Daoy (cell line): ENCODE data around the gene HSPA6. TPM values are rescaled to one million over a fixed set of nuclear protein-coding genes. Genes with fewer than 3 reads are reported as not detected.
A peak's percentile ranks its signal among the peaks of the same experiment; 100 is the strongest.
"Not testable (repeated sequence)": the region's sequence is repeated elsewhere in the genome, so short reads cannot be mapped to it uniquely, and the experiment has no call there.

ENCODE experiments used
- DNase-seq: peaks from one replicate; pipeline ENCODE4 v3.0.0-alpha.2; 2015; ENCODE audit warnings: low read depth
- total RNA-seq: library from RNA; depleted of rRNA; stranded (reverse); fragments of >200 nt; shearing (Covaris generic); gene quantifications from 2 replicates; pipeline ENCODE4 v1.2.3, GENCODE V29; 2014

HSPA6 gene
- total RNA-seq, 1 experiment from 2014 or later = 0.29 TPM

DNA sequence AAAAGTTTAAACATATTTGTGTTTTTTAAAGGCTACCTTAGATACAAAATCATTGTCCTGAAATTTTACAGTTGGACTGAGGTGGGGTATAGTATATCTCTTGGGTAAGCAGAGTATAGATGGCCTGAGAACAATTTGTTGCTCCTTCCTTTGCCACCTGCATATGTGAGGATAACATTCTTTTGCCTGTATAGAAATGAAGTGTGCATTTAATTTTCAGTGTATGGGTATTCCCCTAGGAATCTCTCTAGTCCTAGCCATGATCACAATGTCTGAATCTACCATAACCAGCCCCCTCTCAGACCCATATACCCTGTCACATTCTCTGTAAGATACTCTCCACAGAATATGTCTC, 21.0 kb upstream of the HSPA6 start:
- DNase-seq = no peak

DNA sequence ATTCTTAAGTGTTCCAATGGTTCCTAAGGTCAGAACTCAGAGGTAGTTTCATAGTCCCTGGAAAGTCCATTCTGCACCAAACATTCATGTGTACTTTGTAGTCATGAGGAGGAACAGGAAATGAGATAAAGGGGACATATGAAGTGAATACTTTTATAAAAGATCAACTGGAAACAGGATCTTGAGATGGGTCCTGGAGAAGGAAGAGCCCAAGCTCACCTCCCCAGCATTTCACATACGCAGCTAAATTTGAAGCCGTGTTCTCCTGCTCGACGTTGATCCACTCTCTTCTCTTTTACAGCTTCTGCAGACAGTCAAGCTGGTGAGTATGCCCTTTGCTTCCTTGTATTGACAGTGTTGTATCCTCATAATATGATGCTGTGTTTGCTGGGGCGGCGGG, 18.7 kb upstream of the HSPA6 start:
- no peak for DNase-seq

- no peak for DNase-seq
Observed at GRCh38 chr1:161506336-161507223, 17.8 kb upstream of the HSPA6 start.

DNA sequence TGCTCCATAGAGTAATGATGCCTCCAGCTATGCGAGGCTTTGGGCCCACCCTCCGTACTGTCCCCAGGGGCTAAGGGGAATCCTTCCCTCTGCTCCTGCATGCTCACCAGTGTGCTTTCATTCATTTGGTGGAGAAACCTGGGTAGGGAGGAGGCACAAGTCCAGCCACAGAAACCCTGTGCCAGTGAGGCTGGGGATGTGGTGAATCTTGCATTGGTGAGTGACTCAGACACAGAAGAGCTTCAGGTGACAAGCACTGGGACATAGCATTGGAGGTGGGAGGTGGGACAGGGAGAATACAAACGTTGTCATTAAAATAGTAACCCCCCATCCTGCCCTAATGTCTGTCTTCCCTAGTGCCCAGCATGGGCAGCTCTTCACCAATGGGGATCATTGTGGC, 13.9 kb upstream of the HSPA6 start:
- DNase-seq = no peak

GRCh38 chr1:161511018-161511755, 13.2 kb upstream of the HSPA6 start:
- no peak for DNase-seq

DNA sequence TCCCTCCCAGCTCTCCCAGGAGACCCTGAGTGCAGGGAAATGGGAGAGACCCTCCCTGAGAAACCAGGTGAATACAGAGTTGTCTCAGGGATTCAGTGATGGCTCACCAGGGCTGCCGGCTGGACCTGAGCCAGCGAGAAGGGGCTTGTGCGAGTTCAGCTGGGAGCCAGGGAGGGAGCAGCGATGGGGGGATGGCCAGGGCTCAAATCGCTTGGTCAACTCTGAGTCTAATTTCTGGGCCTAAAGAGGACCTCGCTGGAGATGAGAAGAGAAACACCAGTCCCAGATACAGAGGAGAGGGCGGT, 12.6 kb upstream of the HSPA6 start:
- no peak for DNase-seq

DNA sequence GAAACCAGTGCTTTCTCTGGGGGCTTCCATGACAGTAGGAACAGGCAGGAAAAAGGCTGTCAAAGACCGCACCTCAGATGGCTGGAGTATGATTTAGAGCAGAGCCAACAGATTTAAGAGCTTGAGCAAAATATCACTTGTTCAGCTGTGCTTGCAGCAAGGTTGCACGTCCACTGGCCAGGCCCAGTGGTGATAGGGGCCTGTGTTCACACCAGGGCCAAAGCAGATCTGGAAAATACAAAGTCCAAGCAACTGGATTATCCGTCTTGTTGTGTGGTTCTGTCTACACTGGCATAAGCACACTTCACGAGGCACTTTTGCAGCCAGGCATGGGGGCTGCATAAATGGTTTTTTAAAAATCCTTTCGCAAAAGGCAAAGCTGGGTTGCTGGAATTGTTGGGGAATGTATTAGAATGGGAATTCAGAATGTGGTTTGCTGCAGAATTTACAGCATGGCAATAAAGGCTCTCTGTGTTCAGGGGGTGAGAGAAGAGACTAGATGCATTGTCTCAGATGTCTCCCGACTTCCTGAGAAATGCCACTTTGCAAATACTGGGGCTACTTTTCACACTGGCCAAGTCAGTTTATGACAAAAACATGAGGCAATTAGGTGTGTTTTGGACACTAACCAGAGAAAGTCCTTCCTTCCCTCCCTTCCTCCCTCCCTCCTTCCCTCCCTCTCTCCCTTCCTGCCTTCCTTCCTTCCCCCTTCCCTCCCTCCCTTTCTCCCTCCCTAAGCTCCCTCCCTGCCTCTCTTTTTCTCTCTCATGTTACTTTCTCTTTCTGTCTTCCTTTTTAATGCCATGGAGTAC, 11.5 kb upstream of the HSPA6 start:
- DNase-seq = not testable (repeated sequence)

GRCh38 chr1:161513448-161513780, 10.9 kb upstream of the HSPA6 start:
- not testable (repeated sequence) for DNase-seq

DNA sequence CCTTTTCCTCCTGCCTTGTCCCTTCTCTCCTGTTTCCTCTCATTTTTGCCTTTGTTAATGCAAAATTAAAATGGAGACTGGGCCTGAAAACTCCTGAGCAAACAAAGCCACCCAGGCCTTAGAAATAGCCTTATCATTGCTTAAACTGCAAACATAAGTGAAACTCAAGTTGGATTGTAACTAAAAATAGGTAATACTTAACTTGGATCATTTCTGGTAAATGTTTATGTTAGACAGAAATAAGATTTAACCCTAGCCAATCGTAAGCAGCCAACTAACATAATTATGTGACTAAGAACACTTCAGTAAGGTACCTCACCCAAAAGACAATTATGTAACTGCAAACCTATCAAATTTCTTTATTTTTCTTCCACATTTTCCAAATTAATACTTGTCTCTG, 10.4 kb upstream of the HSPA6 start:
- not testable (repeated sequence) for DNase-seq

DNA sequence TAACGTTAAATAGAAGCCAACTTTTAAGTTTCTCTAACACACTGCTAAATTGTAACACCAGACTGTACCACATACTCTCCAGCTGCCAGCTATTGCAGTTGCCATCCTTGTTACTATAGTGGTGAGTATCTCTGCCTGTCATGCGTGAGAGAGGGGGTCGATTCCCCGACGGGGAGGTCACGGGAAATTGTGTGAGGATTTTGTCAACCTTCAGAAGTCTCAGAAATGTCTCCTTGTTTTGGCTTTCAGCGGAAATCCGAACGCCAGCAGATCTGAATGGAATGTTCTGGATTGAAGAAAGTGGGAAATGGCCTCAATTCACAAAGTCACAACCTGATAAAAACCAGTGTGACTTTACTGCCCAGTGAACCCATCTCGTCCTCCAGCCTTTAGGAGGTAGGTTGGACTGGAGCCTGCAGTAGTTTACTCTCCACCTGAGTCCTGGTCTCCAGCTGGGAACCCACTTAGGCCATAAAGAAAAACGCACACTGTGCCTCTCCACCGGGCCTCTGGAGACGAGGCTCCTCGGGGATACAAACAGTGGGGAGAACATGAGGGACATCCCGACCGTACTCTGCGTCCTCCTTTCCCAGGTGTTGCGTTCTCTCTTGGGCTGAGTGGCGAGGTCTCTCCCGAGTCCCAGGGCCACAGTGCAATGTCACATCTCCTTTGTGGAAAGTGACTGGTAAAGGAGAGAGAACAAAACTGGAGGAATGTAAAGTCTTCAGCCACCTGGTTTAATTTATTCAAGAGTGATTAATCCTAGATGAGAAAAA, 1.1 kb upstream of the HSPA6 start:
- not testable (repeated sequence) for DNase-seq

DNA sequence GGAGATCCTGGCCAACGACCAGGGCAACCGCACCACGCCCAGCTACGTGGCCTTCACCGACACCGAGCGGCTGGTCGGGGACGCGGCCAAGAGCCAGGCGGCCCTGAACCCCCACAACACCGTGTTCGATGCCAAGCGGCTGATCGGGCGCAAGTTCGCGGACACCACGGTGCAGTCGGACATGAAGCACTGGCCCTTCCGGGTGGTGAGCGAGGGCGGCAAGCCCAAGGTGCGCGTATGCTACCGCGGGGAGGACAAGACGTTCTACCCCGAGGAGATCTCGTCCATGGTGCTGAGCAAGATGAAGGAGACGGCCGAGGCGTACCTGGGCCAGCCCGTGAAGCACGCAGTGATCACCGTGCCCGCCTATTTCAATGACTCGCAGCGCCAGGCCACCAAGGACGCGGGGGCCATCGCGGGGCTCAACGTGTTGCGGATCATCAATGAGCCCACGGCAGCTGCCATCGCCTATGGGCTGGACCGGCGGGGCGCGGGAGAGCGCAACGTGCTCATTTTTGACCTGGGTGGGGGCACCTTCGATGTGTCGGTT, 477 bp downstream of the HSPA6 start:
- not testable (repeated sequence) for DNase-seq

GRCh38 chr1:161525321-161525720, 981 bp downstream of the HSPA6 start:
- not testable (repeated sequence) for DNase-seq

DNA sequence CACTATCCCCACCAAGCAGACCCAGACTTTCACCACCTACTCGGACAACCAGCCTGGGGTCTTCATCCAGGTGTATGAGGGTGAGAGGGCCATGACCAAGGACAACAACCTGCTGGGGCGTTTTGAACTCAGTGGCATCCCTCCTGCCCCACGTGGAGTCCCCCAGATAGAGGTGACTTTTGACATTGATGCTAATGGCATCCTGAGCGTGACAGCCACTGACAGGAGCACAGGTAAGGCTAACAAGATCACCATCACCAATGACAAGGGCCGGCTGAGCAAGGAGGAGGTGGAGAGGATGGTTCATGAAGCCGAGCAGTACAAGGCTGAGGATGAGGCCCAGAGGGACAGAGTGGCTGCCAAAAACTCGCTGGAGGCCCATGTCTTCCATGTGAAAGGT, 1.6 kb downstream of the HSPA6 start:
- not testable (repeated sequence) for DNase-seq

- DNase-seq = peak; percentile 39
Observed at GRCh38 chr1:161528550-161528949, 4.2 kb downstream of the HSPA6 start.

DNA sequence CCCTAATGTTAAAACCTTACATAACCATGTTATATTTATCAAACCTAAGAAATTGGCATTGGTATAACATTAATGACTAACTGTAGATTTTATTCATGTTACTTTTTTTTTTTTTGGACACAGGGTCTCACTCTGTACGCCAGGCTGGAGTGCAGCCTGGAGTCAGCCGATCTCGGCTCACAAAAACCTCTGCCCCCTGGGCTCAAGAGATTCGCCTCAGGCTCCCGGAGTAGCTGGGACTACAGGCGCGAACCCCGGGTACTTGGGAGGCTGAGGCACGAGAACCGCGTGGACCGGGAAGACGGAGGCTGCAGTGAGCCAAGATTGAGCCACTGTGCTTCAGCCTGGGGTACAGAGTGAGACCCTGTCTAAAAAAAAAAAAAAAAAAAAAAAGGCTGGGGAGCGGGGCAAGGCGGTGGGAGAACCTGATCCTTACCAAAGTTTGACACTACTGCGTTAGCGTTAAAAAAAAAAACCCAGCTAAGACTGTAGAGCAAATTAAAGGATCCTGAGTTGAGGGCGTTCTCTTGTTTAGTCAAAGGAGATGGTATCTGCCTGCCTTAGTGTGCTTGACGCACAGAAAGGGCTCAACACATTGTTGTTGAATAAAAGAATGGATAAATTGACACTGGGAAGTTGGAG, 5.2 kb downstream of the HSPA6 start:
- DNase-seq = not testable (repeated sequence)

- peak; percentile 75 for DNase-seq
Observed at GRCh38 chr1:161530158-161530557, 5.8 kb downstream of the HSPA6 start.

- peak; percentile 91 for DNase-seq
Observed at GRCh38 chr1:161530671-161531641, 6.6 kb downstream of the HSPA6 start.

DNA sequence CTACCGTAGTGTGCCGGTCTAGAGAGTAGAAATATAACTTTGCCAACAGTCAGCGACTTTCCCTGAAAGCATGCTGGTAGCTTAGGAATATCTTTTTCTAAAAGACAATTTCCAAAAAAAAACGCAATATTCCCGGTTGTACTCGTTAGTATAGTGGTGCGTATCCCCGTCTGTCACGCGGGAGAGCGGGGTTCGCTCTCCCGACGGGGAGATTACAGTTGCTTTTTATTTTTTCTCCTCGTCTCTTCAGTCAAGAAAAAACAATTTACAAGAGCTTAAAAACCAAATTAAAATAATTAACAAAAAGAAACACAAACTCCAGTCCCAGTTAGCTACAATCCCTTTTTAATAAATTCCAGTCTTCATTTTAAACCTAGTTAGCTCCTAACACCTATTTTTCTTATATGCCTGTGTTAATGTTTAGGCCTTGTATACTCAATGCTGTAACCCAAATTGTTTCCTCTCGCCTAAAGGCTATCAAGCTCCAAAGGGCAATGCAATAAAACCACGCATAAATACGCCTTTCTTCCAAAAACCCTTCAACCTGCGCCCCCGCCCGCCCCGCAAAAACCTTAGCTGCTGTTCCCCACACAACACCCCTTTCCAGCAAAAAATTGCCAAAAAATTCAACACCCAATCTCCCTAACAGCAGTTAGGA, 7.8 kb downstream of the HSPA6 start:
- no peak for DNase-seq
